Adrenal gland (tissue), 12 donors: ENCODE results near the gene TMEM185B. TPM values are rescaled to one million over a fixed set of nuclear protein-coding genes. Genes with fewer than 3 reads are reported as not detected.

Source experiments
- DNase-seq, 7 donors: peaks; one replicate each; pipeline ENCODE4 v3.0.0-alpha.2; 2019 to 2020
- H3K27ac ChIP-seq, 5 donors: fragments of 200-600 bp; sonication (generic) in 4 of 5; 1 replicate in 3 of 5; 2 replicates in 2 of 5; pipeline versions ENCODE4 v1.5.1 to v1.8.0; 2016 to 2020; ENCODE audit warnings: mild to moderate bottlenecking in 1 of 5
- H3K27me3 ChIP-seq: fragments of 200-600 bp; 2 replicates; pipeline ENCODE4 v1.8.0; 2021
- H3K36me3 ChIP-seq, 2 donors: fragments of 200-600 bp; replicated peaks in 1 of 2; 1 replicate in 1 of 2; 2 replicates in 1 of 2; pipeline versions ENCODE4 v1.5.1 to v1.8.0; 2018 to 2022
- H3K4me1 ChIP-seq, 2 donors: fragments of 200-600 bp; replicated peaks in 1 of 2; 1 replicate in 1 of 2; 2 replicates in 1 of 2; pipeline versions ENCODE4 v1.5.1 to v1.8.0; 2018 to 2021
- H3K4me3 ChIP-seq, 4 donors: fragments of 200-600 bp; sonication (generic) in 3 of 4; one replicate each; pipeline ENCODE4 v1.5.1; 2016 to 2018
- H3K9me3 ChIP-seq, 3 donors: fragments of 200-600 bp; sonication (generic) in 1 of 3; replicated peaks in 1 of 3; 1 replicate in 2 of 3; 2 replicates in 1 of 3; pipeline versions ENCODE4 v1.5.1 to v1.8.0; 2016 to 2021
- CTCF ChIP-seq, 6 experiments: fragments of 450-650 bp in 4 of 6; fragments of 200-600 bp in 2 of 6; sonication (generic) in 1 of 6; IDR thresholded peaks; 1 replicate in 5 of 6; 2 replicates in 1 of 6; pipeline versions ENCODE4 v1.5.1 to v1.8.0; 2016 to 2021; ENCODE audit warnings: antibody characterized with exemption in 6 of 6, mild to moderate bottlenecking in 2 of 6, moderate library complexity in 1 of 6
- POLR2A ChIP-seq, 2 donors: fragments of 450-650 bp; IDR thresholded peaks; one replicate each; pipeline ENCODE4 v1.6.1; 2017; ENCODE audit warnings: antibody characterized with exemption in 2 of 2, mild to moderate bottlenecking in 2 of 2, moderate library complexity in 1 of 2
- WGBS, 4 donors: extraction: QIAGEN DNeasy Blood & Tissue Kit in 2 of 4; methylation state at CpG; one replicate each; pipeline versions ENCODE4 v1.1.5 to v1.1.7; 2013 to 2017; 5-methylcytosine and 5-hydroxymethylcytosine counted together
- intact Hi-C, 2 donors: fragments of 100-400 bp; cut with DNase I; formaldehyde crosslinking; loops; one replicate each; pipeline versions ENCODE4 v1.14.1 to v1.15.0; 2022 to 2023
- polyA plus RNA-seq, 3 donors: library from polyadenylated mRNA; stranded (reverse); fragments of 200-250 nt in 2 of 3; fragments of 350-450 nt in 1 of 3; fragmentation: Illumina TruSeq in 1 of 3; extraction: RNeasy Lipid Tissue Mini Kit (QIAGEN cat#74804) in 1 of 3; gene quantifications; one replicate each; pipeline ENCODE4 v1.2.3, GENCODE V29; 2013 to 2014
- total RNA-seq, 9 donors: library from RNA; depleted of rRNA in 4 of 9; stranded (reverse); fragments of >200 nt in 4 of 9; fragments of 120-200 nt in 1 of 9; fragmentation: NEBNext Ultra II Directional in 1 of 9; extraction: Animal tissue kit (Norgen Biotek cat#: 25700) in 1 of 9; gene quantifications; one replicate each; pipeline versions ENCODE4 v1.1.0 to v1.2.4, GENCODE V29; 2013 to 2023
- donor health status: healthy with polysubstance abuse.
- donor health status: Bipolar disorder and iron deficiency.
- donor health status: DM: yes; HTN: yes; CAD: no.
- donor health status: DM: no; HTN: no; CAD: no.
- donor health status: DM: no; HTN: no; CAD: no.
- donor health status: DM: yes; HTN: yes; CAD: no.

TMEM185B gene
- total and polyA plus RNA-seq, 12 donors, result 2.9 to 33.0 (median 20.3) TPM

- H3K4me3 ChIP-seq, result no peak overlapping the region
- no peaks in the 10 kb centered on the region for H3K9me3 ChIP-seq
- H3K27ac ChIP-seq, result peak overlapping the region in 2 of 5 donors; percentile 6 to 50
- WGBS, 4 donors, result 55 to 77% (median 64%) methylated on average over 6 to 12 of the region's 12 CpGs
- intact Hi-C loops, result loop anchor here in 1 of 2 donors (5.0 kb wide), 1 partner anchor 72 kb away; no protein-coding TSS in a partner anchor
- H3K4me1 ChIP-seq, result peaks cover 15 to 23% of the 10 kb centered on the region in 2 donors
- DNase-seq, result no peak
- no peaks in the 10 kb centered on the region for H3K27me3 ChIP-seq
- no peak for TF ChIP-seq CTCF (IDR thresholded peaks at IDR 0.05)
- no peaks in the 10 kb centered on the region for H3K36me3 ChIP-seq
Measured at GRCh38 chr2:120244656-120245519, 21.7 kb upstream of the TMEM185B start.

GRCh38 chr2:120243875-120244553 lies 20.8 kb upstream of the TMEM185B start:
- H3K27me3 ChIP-seq, result no peaks in the 10 kb centered on the region
- 94 to 97% (median 96%) methylated on average over 5 to 9 of the region's 9 CpGs for WGBS, 4 donors
- no peaks in the 10 kb centered on the region for H3K36me3 ChIP-seq
- TF ChIP-seq CTCF (IDR thresholded peaks at IDR 0.05), result no peak
- peaks cover 20 to 32% of the 10 kb centered on the region in 2 donors for H3K4me1 ChIP-seq
- no peaks in the 10 kb centered on the region for H3K9me3 ChIP-seq
- no peak overlapping the region for H3K4me3 ChIP-seq
- intact Hi-C loops, result loop anchor here in 1 of 2 donors (5.0 kb wide), 1 partner anchor 73 kb away; no protein-coding TSS in a partner anchor
- no peak overlapping the region for H3K27ac ChIP-seq
- DNase-seq, result no peak

- 61 to 90% (median 71%) methylated on average over 3 of the region's 3 CpGs for WGBS, 4 donors
- no peaks in the 10 kb centered on the region for H3K36me3 ChIP-seq
- H3K27ac ChIP-seq, result no peak overlapping the region
- TF ChIP-seq POLR2A (IDR thresholded peaks at IDR 0.05), result no peak
- no peak for TF ChIP-seq CTCF (IDR thresholded peaks at IDR 0.05)
- DNase-seq, result no peak
- H3K27me3 ChIP-seq, result no peaks in the 10 kb centered on the region
- H3K9me3 ChIP-seq, result no peaks in the 10 kb centered on the region
- H3K4me1 ChIP-seq, result peaks cover 22 to 38% of the 10 kb centered on the region in 2 donors
- intact Hi-C loops, result loop anchor here in 1 of 2 donors (5.0 kb wide), 1 partner anchor 74 kb away; no protein-coding TSS in a partner anchor
- no peak overlapping the region for H3K4me3 ChIP-seq
Measured at GRCh38 chr2:120243211-120243610, 20.0 kb upstream of the TMEM185B start.

- no peak overlapping the region for H3K27ac ChIP-seq
- no peak for DNase-seq
- WGBS, 4 donors, result 69 to 89% (median 86%) methylated on average over 6 of the region's 6 CpGs
- H3K27me3 ChIP-seq, result no peaks in the 10 kb centered on the region
- TF ChIP-seq POLR2A (IDR thresholded peaks at IDR 0.05) (no peak), CTCF (IDR thresholded peaks at IDR 0.05) (no peak)
- H3K36me3 ChIP-seq, result no peaks in the 10 kb centered on the region
- intact Hi-C loops, result loop anchor here in 1 of 2 donors (5.0 kb wide), 1 partner anchor 76 kb away; no protein-coding TSS in a partner anchor
- H3K9me3 ChIP-seq, result no peaks in the 10 kb centered on the region
- H3K4me1 ChIP-seq, result peaks cover 22 to 38% of the 10 kb centered on the region in 2 donors
- no peak overlapping the region for H3K4me3 ChIP-seq
Measured at GRCh38 chr2:120241684-120242083, 18.5 kb upstream of the TMEM185B start.
